HepG2 (cell line): ENCODE data around the gene SLC19A1. TPM values are rescaled to one million over a fixed set of nuclear protein-coding genes. Genes with fewer than 3 reads are reported as not detected.
A peak's percentile ranks its signal among the peaks of the same experiment; 100 is the strongest.

Experiments
- ATAC-seq: fragments of 200-7000 bp; cut with Tn5 transposase; 3 replicates; pipeline ENCODE4 v1.9.1; 2020; ENCODE audit warnings: mild to moderate bottlenecking, moderate library complexity
- BruUV-seq: library from RNA; stranded (reverse); fragments of 400-500 nt; replicated peaks from 2 replicates; lab custom pipeline; 2021; lab: Mats Ljungman, UMichigan
- CTCF ChIA-PET: fragments of 300-600 bp; formaldehyde crosslinking; extraction: SDS; loops from one replicate; lab custom pipeline; 2021; ENCODE audit warnings: low total read pairs, inconsistent platforms, low intra/inter-chr PET ratio; lab: Yijun Ruan, JAX
- POLR2A ChIA-PET: fragments of 350-600 bp; sonication (Branson Sonifier 250); formaldehyde crosslinking; loops from one replicate; lab custom pipeline; 2020; ENCODE audit warnings: antibody characterized with exemption, inconsistent platforms; lab: Yijun Ruan, JAX
- DNase-seq: peaks from one replicate; pipeline ENCODE4 v3.0.0-alpha.2; 2015; ENCODE audit warnings: low spot score
- FAIRE-seq: peaks from 3 replicates; lab custom pipeline; 2011; peaks lifted over from hg19 to GRCh38; lab: Jason Lieb, UNC
- H2AFZ ChIP-seq: one replicate; pipeline ENCODE4 v1.6.1; 2011; ENCODE audit warnings: low read length, inconsistent platforms
- H3K27ac ChIP-seq: fragments of 300-600 bp; 3 replicates; pipeline ENCODE4 v1.8.0; 2011; ENCODE audit warnings: mixed run types, mild to moderate bottlenecking, mixed read lengths, low read length, inconsistent platforms; ENCODE audit not compliant: insufficient read depth; ENCODE audit errors: extremely low read length
- H3K27me3 ChIP-seq, 2 experiments: fragments of 200-600 bp in 1 of 2; 2 replicates in 1 of 2; 3 replicates in 1 of 2; pipeline versions ENCODE4 v1.6.0 to v1.8.0; 2011; ENCODE audit warnings: low read length in 2 of 2, mild to moderate bottlenecking in 2 of 2, moderate library complexity in 2 of 2, inconsistent platforms in 1 of 2; ENCODE audit not compliant: insufficient read depth in 2 of 2, control insufficient read depth in 1 of 2
- H3K36me3 ChIP-seq, 2 experiments: fragments of 200-600 bp in 1 of 2; replicated peaks in 1 of 2; 2 replicates in 1 of 2; 3 replicates in 1 of 2; pipeline versions ENCODE4 v1.5.1 to v1.8.0; 2011; ENCODE audit warnings: low read length in 2 of 2, inconsistent platforms in 1 of 2; ENCODE audit not compliant: insufficient read depth in 2 of 2, control insufficient read depth in 1 of 2
- H3K4me1 ChIP-seq: 2 replicates; pipeline ENCODE4 v1.5.1; 2012; ENCODE audit warnings: low read length, inconsistent platforms; ENCODE audit not compliant: insufficient read depth
- H3K4me2 ChIP-seq: 2 replicates; pipeline ENCODE4 v1.6.0; 2011; ENCODE audit warnings: low read depth, low read length, inconsistent platforms
- H3K4me3 ChIP-seq, 3 experiments: fragments of 200-600 bp in 1 of 3; sonication (generic), shearing (Covaris generic) in 1 of 3; replicated peaks in 1 of 3; 2 replicates each; pipeline ENCODE4 v1.5.1; 2011 to 2016; ENCODE audit warnings: low read length in 3 of 3, inconsistent platforms in 2 of 3, low read depth in 2 of 3, mild to moderate bottlenecking in 2 of 3, control low read depth in 1 of 3, mixed read lengths in 1 of 3; ENCODE audit not compliant: insufficient read depth in 1 of 3
- H3K79me2 ChIP-seq: one replicate; pipeline ENCODE4 v1.6.1; 2011; ENCODE audit warnings: low read length, inconsistent platforms; ENCODE audit not compliant: insufficient read depth
- H3K9ac ChIP-seq: 2 replicates; pipeline ENCODE4 v1.6.0; 2011; ENCODE audit warnings: mild to moderate bottlenecking, low read depth, low read length, inconsistent platforms; ENCODE audit not compliant: insufficient read depth
- H3K9me3 ChIP-seq: 2 replicates; pipeline ENCODE4 v1.5.1; 2012; ENCODE audit warnings: mild to moderate bottlenecking, low read length
- H4K20me1 ChIP-seq: 2 replicates; pipeline ENCODE4 v1.6.0; 2011; ENCODE audit warnings: inconsistent platforms, mild to moderate bottlenecking, low read length, moderate library complexity; ENCODE audit not compliant: insufficient read depth
- ASH2L ChIP-seq: fragments of 300-600, 200-600 bp; sonication (generic); IDR thresholded peaks from 2 replicates; pipeline ENCODE4 v1.7.0; 2017; ENCODE audit warnings: low read depth, mild to moderate bottlenecking, moderate library complexity, mixed read lengths, low read length; ENCODE audit not compliant: insufficient read length
- HNF4A ChIP-seq: sonication (generic); formaldehyde crosslinking; IDR thresholded peaks from 2 replicates; pipeline ENCODE4 v1.4.0; 2020; ENCODE audit warnings: missing genetic modification reagents
- NAIF1 ChIP-seq: sonication (generic); formaldehyde crosslinking; IDR thresholded peaks from 2 replicates; pipeline ENCODE4 v1.5.0; 2020; ENCODE audit warnings: mild to moderate bottlenecking, missing genetic modification reagents, borderline replicate concordance
- SOX5 ChIP-seq: IDR thresholded peaks from 2 replicates; pipeline ENCODE4 v1.6.1; 2016; ENCODE audit warnings: borderline replicate concordance
- SP1 ChIP-seq, 2 experiments: fragments of 450-650 bp in 1 of 2; sonication (generic) in 1 of 2; formaldehyde crosslinking in 1 of 2; IDR thresholded peaks; 2 replicates each; pipeline versions ENCODE4 v1.4.0 to v1.6.1; 2016 to 2020; ENCODE audit warnings: missing genetic modification reagents in 1 of 2
- SYNCRIP ChIP-seq: fragments of 200-400 bp; formaldehyde crosslinking; IDR thresholded peaks from 2 replicates; pipeline ENCODE4 v1.6.1; 2018; ENCODE audit warnings: mild to moderate bottlenecking, low read depth, low read length; ENCODE audit not compliant: insufficient read depth
- ZFP36L1 ChIP-seq: sonication (generic); formaldehyde crosslinking; IDR thresholded peaks from 2 replicates; pipeline ENCODE4 v1.8.0; 2022; ENCODE audit warnings: mild to moderate bottlenecking, missing genetic modification reagents, moderate library complexity
- ZFP90 ChIP-seq: sonication (generic); formaldehyde crosslinking; IDR thresholded peaks from 2 replicates; pipeline ENCODE4 v1.8.0; 2022; ENCODE audit warnings: missing genetic modification reagents, mild to moderate bottlenecking, inconsistent platforms, borderline replicate concordance
- ZNF256 ChIP-seq: sonication (generic); formaldehyde crosslinking; conservative IDR thresholded peaks from 2 replicates; pipeline ENCODE4 v1.4.0; 2020; ENCODE audit warnings: missing genetic modification reagents
- ZNF44 ChIP-seq: sonication (generic); formaldehyde crosslinking; IDR thresholded peaks from 2 replicates; pipeline ENCODE4 v1.5.1; 2020; ENCODE audit warnings: mild to moderate bottlenecking, missing genetic modification reagents
- ZNF546 ChIP-seq: sonication (generic); formaldehyde crosslinking; conservative IDR thresholded peaks from 2 replicates; pipeline ENCODE4 v1.8.1; 2023; ENCODE audit warnings: mild to moderate bottlenecking, missing genetic modification reagents
- ZNF589 ChIP-seq: sonication (generic); formaldehyde crosslinking; conservative IDR thresholded peaks from 2 replicates; pipeline ENCODE4 v1.8.0; 2022; ENCODE audit warnings: mild to moderate bottlenecking, moderate library complexity, missing genetic modification reagents
- ZNF614 ChIP-seq: IDR thresholded peaks from 2 replicates; pipeline ENCODE4 v1.6.1; 2018; ENCODE audit warnings: missing biosample characterization, missing genetic modification reagents, inconsistent platforms, borderline replicate concordance
- ZNF678 ChIP-seq: sonication (generic); formaldehyde crosslinking; IDR thresholded peaks from 2 replicates; pipeline ENCODE4 v1.4.0; 2020; ENCODE audit warnings: mild to moderate bottlenecking, missing genetic modification reagents
- ZNF75D ChIP-seq: sonication (generic); formaldehyde crosslinking; IDR thresholded peaks from 2 replicates; pipeline ENCODE4 v1.8.1; 2023; ENCODE audit warnings: missing genetic modification reagents, mild to moderate bottlenecking, borderline replicate concordance
- WGBS: methylation state at CpG from one replicate; pipeline ENCODE4 v1.1.6; 2017; ENCODE audit warnings: low lambda C conversion rate; 5-methylcytosine and 5-hydroxymethylcytosine counted together
- in situ Hi-C: cut with HindIII; loops from 2 replicates; pipeline ENCODE4 v1.10.0; 2017; ENCODE audit warnings: low pct_unique_long_range_greater_than_20kb; ENCODE audit not compliant: extremely low pct_ligation_motif_present
- intact Hi-C: fragments of 100-400 bp; cut with micrococcal nuclease; formaldehyde crosslinking; loops from one replicate; pipeline ENCODE4 v1.10.0; 2022; ENCODE audit not compliant: unreplicated experiment
- polyA plus RNA-seq, 8 experiments: library from polyadenylated mRNA; depleted of rRNA in 3 of 8; stranded (reverse) in 7 of 8; unstranded in 1 of 8; fragments of >200 nt; fragmentation: Illumina TruSeq in 4 of 8; extraction: Trizol in 4 of 8; gene quantifications; 2 replicates each; pipeline versions ENCODE4 v1.2.1 to v1.2.3, GENCODE V29; 2011 to 2016; ENCODE audit warnings: low read depth in 4 of 8, missing spikeins in 1 of 8, mixed read lengths in 1 of 8; ENCODE audit not compliant: insufficient read depth in 1 of 8
- total RNA-seq, 5 experiments: library from RNA; depleted of rRNA; stranded (reverse); fragments of >200 nt; fragmentation: Illumina TruSeq; extraction: Trizol; gene quantifications; 2 replicates each; pipeline ENCODE4 v1.2.3, GENCODE V29; 2016; ENCODE audit warnings: low read depth in 1 of 5
- TF ChIP-seq, protein P1 (sequence below): sonication (generic); formaldehyde crosslinking; IDR thresholded peaks from 2 replicates; pipeline ENCODE4 v1.5.1; 2020; ENCODE audit warnings: mild to moderate bottlenecking, missing genetic modification reagents, borderline replicate concordance
- TF ChIP-seq, protein P2 (sequence below): sonication (generic); formaldehyde crosslinking; IDR thresholded peaks from 2 replicates; pipeline ENCODE4 v1.5.0; 2020; ENCODE audit warnings: missing genetic modification reagents

Gene SLC19A1
- total and polyA plus RNA-seq, 2 of the 13 experiments (the other 11 are each of a cell fraction or from before 2014, with no cell fraction given), result 21.8 to 23.0 TPM

- Histone ChIP-seq H3K79me2 (peaks cover 4% of the 10 kb centered on the region), H3K27me3 (no peaks in the 10 kb centered on the region), H4K20me1 (no peaks in the 10 kb centered on the region), H3K4me3 (peak overlapping the region in 1 of 3 experiments; percentile 42; a peak in 3 of 6 replicates), H3K4me1 (peaks cover 54% of the 10 kb centered on the region), H3K4me2 (peak overlapping the region; percentile 68), H3K9ac (peak overlapping the region; percentile 69), H3K27ac (peak overlapping the region; percentile 86), H3K36me3 (peaks cover 10 to 37% of the 10 kb centered on the region in 2 experiments), H2AFZ (no peak overlapping the region), H3K9me3 (peaks cover 13% of the 10 kb centered on the region)
- no TSS peak for BruUV-seq
- intact Hi-C loops (no loop called here), in situ Hi-C loops (no loop called here)
- DNase-seq, result peak; percentile 92
- peak; percentile 97 for FAIRE-seq
- ChIA-PET POLR2A (interaction anchor here (0.7 to 2.7 kb wide), 23 partner anchors 8 to 585 kb away, joined by 3 to 65 read pairs (median 4); partner anchors contain the start of genes POFUT2 and SLX9), CTCF (no interaction called here)
- 89% methylated on average over 9 of the region's 29 CpGs for WGBS
- ATAC-seq, result peak; percentile 92
- TF ChIP-seq ZFP36L1 (CRISPR knock-in tag) (no peak), ZNF614 (CRISPR knock-in tag) (peak; percentile 91; the same call in 1 of the 2 replicates), SP1 (IDR thresholded peaks at IDR 0.05) (no peak), SP1 (CRISPR knock-in tag; IDR thresholded peaks at IDR 0.05) (peak; percentile 25; the same call in 1 of the 2 replicates), ZNF678 (CRISPR knock-in tag) (no peak), ZNF256 (no peak), ZNF589 (CRISPR knock-in tag) (no peak), NAIF1 (no peak), ZNF546 (CRISPR knock-in tag) (0 out of 2 replicates have a peak, but pooled peaks have one; percentile 66), ZNF75D (CRISPR knock-in tag) (no peak), SOX5 (CRISPR knock-in tag) (peak; percentile 66; the same call in 1 of the 2 replicates), ASH2L (peak; percentile 62), HNF4A (CRISPR knock-in tag) (peak; percentile 97), ZNF44 (CRISPR knock-in tag) (no peak), SYNCRIP (no peak), ZFP90 (CRISPR knock-in tag) (no peak)
- TF ChIP-seq, protein P1, sequence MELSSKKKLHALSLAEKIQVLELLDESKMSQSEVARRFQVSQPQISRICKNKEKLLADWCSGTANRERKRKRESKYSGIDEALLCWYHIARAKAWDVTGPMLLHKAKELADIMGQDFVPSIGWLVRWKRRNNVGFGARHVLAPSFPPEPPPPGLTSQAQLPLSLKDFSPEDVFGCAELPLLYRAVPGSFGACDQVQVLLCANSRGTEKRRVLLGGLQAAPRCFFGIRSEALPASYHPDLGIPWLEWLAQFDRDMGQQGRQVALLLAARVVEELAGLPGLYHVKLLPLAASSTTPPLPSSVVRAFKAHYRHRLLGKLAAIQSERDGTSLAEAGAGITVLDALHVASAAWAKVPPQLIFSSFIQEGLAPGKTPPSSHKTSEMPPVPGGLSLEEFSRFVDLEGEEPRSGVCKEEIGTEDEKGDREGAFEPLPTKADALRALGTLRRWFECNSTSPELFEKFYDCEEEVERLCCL, result no peak
- TF ChIP-seq, protein P2, sequence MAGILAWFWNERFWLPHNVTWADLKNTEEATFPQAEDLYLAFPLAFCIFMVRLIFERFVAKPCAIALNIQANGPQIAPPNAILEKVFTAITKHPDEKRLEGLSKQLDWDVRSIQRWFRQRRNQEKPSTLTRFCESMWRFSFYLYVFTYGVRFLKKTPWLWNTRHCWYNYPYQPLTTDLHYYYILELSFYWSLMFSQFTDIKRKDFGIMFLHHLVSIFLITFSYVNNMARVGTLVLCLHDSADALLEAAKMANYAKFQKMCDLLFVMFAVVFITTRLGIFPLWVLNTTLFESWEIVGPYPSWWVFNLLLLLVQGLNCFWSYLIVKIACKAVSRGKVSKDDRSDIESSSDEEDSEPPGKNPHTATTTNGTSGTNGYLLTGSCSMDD (CRISPR knock-in tag), result no peak
Measured at GRCh38 chr21:45525153-45525909, 16.9 kb downstream of the SLC19A1 start.
